Suprapubic skin (tissue), 4 donors: ENCODE data around the gene DAGLA. TPM values are rescaled to one million over a fixed set of nuclear protein-coding genes. Genes with fewer than 3 reads are reported as not detected.
A peak's percentile ranks its signal among the peaks of the same experiment; 100 is the strongest.

ENCODE experiments used
- DNase-seq, 2 donors: peaks; one replicate each; pipeline ENCODE4 v3.0.0-alpha.2; 2019; ENCODE audit warnings: low spot score in 2 of 2
- H3K27ac ChIP-seq: fragments of 200-600 bp; sonication (generic); one replicate; pipeline ENCODE4 v1.5.1; 2019
- H3K27me3 ChIP-seq: fragments of 200-600 bp; sonication (generic); one replicate; pipeline ENCODE4 v1.5.1; 2019
- H3K36me3 ChIP-seq: fragments of 200-600 bp; sonication (generic); one replicate; pipeline ENCODE4 v1.5.1; 2019
- H3K4me1 ChIP-seq: fragments of 200-600 bp; sonication (generic); one replicate; pipeline ENCODE4 v1.5.1; 2019
- H3K4me3 ChIP-seq: fragments of 200-600 bp; sonication (generic); one replicate; pipeline ENCODE4 v1.5.1; 2019; ENCODE audit warnings: mild to moderate bottlenecking
- H3K9me3 ChIP-seq: fragments of 200-600 bp; sonication (generic); one replicate; pipeline ENCODE4 v1.5.1; 2019
- EP300 ChIP-seq: sonication (generic); formaldehyde crosslinking; IDR thresholded peaks from one replicate; pipeline ENCODE4 v1.6.1; 2017; ENCODE audit warnings: antibody characterized with exemption
- POLR2A ChIP-seq, 2 donors: fragments of 450-650 bp; IDR thresholded peaks; one replicate each; pipeline ENCODE4 v1.6.1; 2017; ENCODE audit warnings: antibody characterized with exemption in 2 of 2, mild to moderate bottlenecking in 2 of 2, moderate library complexity in 2 of 2
- POLR2AphosphoS5 ChIP-seq, 3 donors: sonication (generic); formaldehyde crosslinking; IDR thresholded peaks; one replicate each; pipeline ENCODE4 v1.6.1; 2017; ENCODE audit warnings: antibody characterized with exemption in 3 of 3
- whole genome bisulfite sequencing: methylation state at CpG from one replicate; pipeline ENCODE4 v1.1.5; 2018; 5-methylcytosine and 5-hydroxymethylcytosine counted together
- total RNA-seq, 4 donors: library from RNA; depleted of rRNA; stranded (reverse); fragments of >200 nt; gene quantifications; one replicate each; pipeline ENCODE4 v1.1.0, GENCODE V29; 2016
- TF ChIP-seq, protein P1 (sequence below), 2 donors: fragments of 200-600 bp in 1 of 2; fragments of 450-650 bp in 1 of 2; sonication (generic) in 1 of 2; IDR thresholded peaks; one replicate each; pipeline ENCODE4 v1.5.1; 2016 to 2019; ENCODE audit warnings: antibody characterized with exemption in 2 of 2, mild to moderate bottlenecking in 1 of 2, moderate library complexity in 1 of 2

The DAGLA gene
- total RNA-seq, 4 donors from 2014 or later = 0.64 to 1.2 (median 0.87) TPM

DNA sequence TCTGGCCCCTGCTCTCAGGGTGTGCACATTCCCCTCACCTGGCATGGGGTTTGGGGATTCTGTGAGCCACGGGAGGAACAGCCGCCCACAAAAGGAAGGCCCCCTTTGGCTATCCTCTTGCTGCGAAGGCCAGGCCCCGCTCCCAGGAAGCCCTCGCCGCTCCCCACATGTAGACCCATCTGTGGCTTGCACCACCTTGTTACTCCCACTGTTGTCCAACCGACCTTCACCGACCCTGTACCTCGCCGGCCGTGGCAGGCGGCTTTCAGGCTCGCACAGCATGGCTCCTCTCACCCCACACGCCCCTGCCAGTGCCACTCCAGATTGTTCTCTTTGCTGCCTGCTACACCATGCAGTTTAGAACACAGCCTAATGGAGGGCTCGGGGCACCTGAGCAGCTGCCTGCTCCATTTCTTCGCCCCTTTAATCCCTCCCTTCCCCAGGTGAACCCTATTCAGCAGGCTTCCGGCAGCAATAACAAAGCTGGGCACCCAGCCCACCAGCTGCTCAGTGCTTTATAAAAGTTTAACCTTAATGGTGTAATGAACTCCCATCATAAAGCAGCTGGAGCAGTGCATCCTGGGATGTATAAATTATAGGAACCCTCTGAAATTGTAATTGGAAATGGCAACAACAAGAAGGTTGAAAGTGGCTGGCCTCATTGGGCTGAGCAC, 10.7 kb downstream of the DAGLA start:
- TF ChIP-seq POLR2A (IDR thresholded peaks at IDR 0.05) (no peak), POLR2AphosphoS5 (IDR thresholded peaks at IDR 0.05) (no peak), EP300 (no peak)
- TF ChIP-seq, protein P1, sequence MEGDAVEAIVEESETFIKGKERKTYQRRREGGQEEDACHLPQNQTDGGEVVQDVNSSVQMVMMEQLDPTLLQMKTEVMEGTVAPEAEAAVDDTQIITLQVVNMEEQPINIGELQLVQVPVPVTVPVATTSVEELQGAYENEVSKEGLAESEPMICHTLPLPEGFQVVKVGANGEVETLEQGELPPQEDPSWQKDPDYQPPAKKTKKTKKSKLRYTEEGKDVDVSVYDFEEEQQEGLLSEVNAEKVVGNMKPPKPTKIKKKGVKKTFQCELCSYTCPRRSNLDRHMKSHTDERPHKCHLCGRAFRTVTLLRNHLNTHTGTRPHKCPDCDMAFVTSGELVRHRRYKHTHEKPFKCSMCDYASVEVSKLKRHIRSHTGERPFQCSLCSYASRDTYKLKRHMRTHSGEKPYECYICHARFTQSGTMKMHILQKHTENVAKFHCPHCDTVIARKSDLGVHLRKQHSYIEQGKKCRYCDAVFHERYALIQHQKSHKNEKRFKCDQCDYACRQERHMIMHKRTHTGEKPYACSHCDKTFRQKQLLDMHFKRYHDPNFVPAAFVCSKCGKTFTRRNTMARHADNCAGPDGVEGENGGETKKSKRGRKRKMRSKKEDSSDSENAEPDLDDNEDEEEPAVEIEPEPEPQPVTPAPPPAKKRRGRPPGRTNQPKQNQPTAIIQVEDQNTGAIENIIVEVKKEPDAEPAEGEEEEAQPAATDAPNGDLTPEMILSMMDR (IDR thresholded peaks at IDR 0.05) = no peak
- no peak for DNase-seq
- Histone ChIP-seq H3K27me3 (no peaks in the 10 kb centered on the region), H3K4me1 (peaks cover 40% of the 10 kb centered on the region), H3K4me3 (no peak overlapping the region), H3K27ac (no peak overlapping the region), H3K9me3 (no peaks in the 10 kb centered on the region), H3K36me3 (no peaks in the 10 kb centered on the region)
- WGBS = 84% methylated on average over 15 of the region's 17 CpGs

DNA sequence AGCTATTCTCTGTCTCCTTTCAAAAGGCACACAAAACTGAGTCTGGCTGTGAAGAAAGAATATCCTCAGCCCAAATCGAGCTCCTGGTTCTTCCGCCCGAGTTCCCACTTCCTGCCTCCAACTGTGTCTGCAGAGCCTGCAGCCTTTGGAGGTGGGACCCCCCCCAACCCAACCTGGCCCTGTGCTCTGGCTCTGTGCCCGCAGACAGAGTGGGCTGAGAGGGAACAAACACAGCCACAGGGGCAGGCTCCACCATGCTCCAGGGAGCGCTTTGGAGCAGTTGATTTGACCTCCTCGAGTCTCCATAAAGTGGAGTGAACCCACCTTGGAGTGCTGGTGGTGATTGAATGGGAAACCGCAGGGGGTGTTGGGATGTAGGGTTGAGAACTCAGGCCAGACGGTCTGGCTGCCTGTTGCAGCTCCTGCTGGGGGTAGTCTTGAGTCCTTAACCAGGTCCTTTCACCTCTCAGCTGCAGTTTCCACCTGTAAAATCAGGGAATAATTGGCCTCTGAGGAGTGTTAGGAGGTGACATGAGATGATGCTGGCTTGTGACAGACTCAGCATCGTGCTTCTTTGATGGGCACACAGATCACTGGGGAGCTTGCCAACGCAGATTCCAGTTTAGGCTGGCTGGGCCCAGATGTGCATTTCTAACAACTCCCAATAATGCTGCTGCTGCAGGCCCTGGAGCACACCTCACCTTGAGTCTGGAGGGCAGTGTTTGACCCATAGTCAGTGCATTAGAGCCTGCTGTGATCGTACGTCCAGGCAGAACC, 11.4 kb downstream of the DAGLA start:
- TF ChIP-seq, protein P1 (IDR thresholded peaks at IDR 0.05) = no peak
- TF ChIP-seq POLR2AphosphoS5 (IDR thresholded peaks at IDR 0.05) (no peak), POLR2A (IDR thresholded peaks at IDR 0.05) (no peak), EP300 (no peak)
- H3K27ac ChIP-seq = no peak overlapping the region
- DNase-seq = no peak
- H3K27me3 ChIP-seq = no peaks in the 10 kb centered on the region
- no peak overlapping the region for H3K4me3 ChIP-seq
- H3K4me1 ChIP-seq = peaks cover 47% of the 10 kb centered on the region
- H3K9me3 ChIP-seq = no peaks in the 10 kb centered on the region
- WGBS = 58% methylated on average over 10 of the region's 12 CpGs
- H3K36me3 ChIP-seq = no peaks in the 10 kb centered on the region

GRCh38 chr11:61693922-61694601, 13.9 kb downstream of the DAGLA start:
- Histone ChIP-seq H3K4me1 (peaks cover 55% of the 10 kb centered on the region), H3K27ac (peak overlapping the region; percentile 90), H3K9me3 (no peaks in the 10 kb centered on the region), H3K27me3 (no peaks in the 10 kb centered on the region), H3K36me3 (no peaks in the 10 kb centered on the region), H3K4me3 (no peak overlapping the region)
- DNase-seq = no peak
- 85% methylated on average over 11 of the region's 11 CpGs for WGBS
- no peak for TF ChIP-seq POLR2AphosphoS5 (IDR thresholded peaks at IDR 0.05)
- no peak for TF ChIP-seq POLR2A (IDR thresholded peaks at IDR 0.05)
- TF ChIP-seq, protein P1 (IDR thresholded peaks at IDR 0.05) = no peak

DNA sequence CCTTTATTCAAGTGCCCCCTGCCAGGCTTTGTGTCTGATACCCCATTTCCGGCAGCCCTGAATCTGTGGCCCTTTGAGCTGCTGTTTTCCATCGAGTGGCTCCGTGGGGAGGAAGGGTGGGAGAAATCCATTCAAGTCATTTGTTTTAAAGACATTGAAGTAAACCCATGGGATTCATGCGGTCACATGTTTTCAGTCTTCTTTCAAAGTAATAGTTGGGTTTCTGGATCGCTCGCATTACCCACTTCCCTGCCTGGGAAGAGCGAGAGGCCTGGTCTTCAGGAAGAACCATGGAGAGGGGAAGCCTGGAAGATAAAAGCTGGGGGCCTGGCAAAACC, 14.4 kb downstream of the DAGLA start:
- TF ChIP-seq POLR2A (IDR thresholded peaks at IDR 0.05) = no peak
- TF ChIP-seq, protein P1 (IDR thresholded peaks at IDR 0.05) = no peak
- TF ChIP-seq POLR2AphosphoS5 (IDR thresholded peaks at IDR 0.05) = no peak
- no peak for TF ChIP-seq EP300
- WGBS = 92% methylated on average over 7 of the region's 7 CpGs
- H3K27ac ChIP-seq = peak overlapping the region; percentile 90
- no peak for DNase-seq
- H3K4me1 ChIP-seq = peaks cover 58% of the 10 kb centered on the region
- H3K9me3 ChIP-seq = no peaks in the 10 kb centered on the region
- H3K36me3 ChIP-seq = no peaks in the 10 kb centered on the region
- H3K27me3 ChIP-seq = no peaks in the 10 kb centered on the region
- H3K4me3 ChIP-seq = no peak overlapping the region
